Ovary (tissue), 9 donors: ENCODE measurements around the gene TMEM200A. TPM values are rescaled to one million over a fixed set of nuclear protein-coding genes. Genes with fewer than 3 reads are reported as not detected.

ENCODE experiments used
- DNase-seq, 5 donors: peaks; one replicate each; pipeline ENCODE4 v3.0.0-alpha.2; 2019 to 2020
- H3K27ac ChIP-seq, 2 donors: fragments of 200-600 bp; one replicate each; pipeline versions ENCODE4 v1.5.1 to v1.8.0; 2019 to 2022
- H3K27me3 ChIP-seq: fragments of 200-600 bp; one replicate; pipeline ENCODE4 v1.8.0; 2022
- H3K36me3 ChIP-seq: fragments of 200-600 bp; sonication (generic); one replicate; pipeline ENCODE4 v1.5.1; 2019
- H3K4me1 ChIP-seq: one replicate; pipeline ENCODE4 v1.8.1; 2013; ENCODE audit warnings: mild to moderate bottlenecking, moderate library complexity; ENCODE audit not compliant: insufficient read depth
- H3K4me3 ChIP-seq: fragments of 200-600 bp; sonication (generic); one replicate; pipeline ENCODE4 v1.5.1; 2017
- H3K9me3 ChIP-seq, 2 donors: fragments of 200-600 bp in 1 of 2; sonication (generic) in 1 of 2; one replicate each; pipeline versions ENCODE4 v1.5.1 to v1.8.1; 2013 to 2019; ENCODE audit warnings: mild to moderate bottlenecking in 1 of 2, moderate library complexity in 1 of 2
- EP300 ChIP-seq: sonication (generic); formaldehyde crosslinking; IDR thresholded peaks from one replicate; pipeline ENCODE4 v1.6.1; 2017; ENCODE audit warnings: antibody characterized with exemption
- POLR2A ChIP-seq: fragments of 450-650 bp; IDR thresholded peaks from one replicate; pipeline ENCODE4 v1.6.1; 2017; ENCODE audit warnings: antibody characterized with exemption, mild to moderate bottlenecking, moderate library complexity
- whole genome bisulfite sequencing, 3 donors: extraction: QIAGEN DNeasy Blood & Tissue Kit in 1 of 3; methylation state at CpG; one replicate each; pipeline versions ENCODE4 v1.1.5 to v1.1.7; 2013 to 2017; 5-methylcytosine and 5-hydroxymethylcytosine counted together
- intact Hi-C, 4 donors: fragments of 100-400 bp; cut with DNase I; formaldehyde crosslinking; loops; one replicate each; pipeline versions ENCODE4 v1.11.0 to v1.15.1; 2022 to 2023
- polyA plus RNA-seq, 2 donors: library from polyadenylated mRNA; stranded (reverse); fragments of 200-250 nt in 1 of 2; fragments of 350-450 nt in 1 of 2; fragmentation: Illumina TruSeq in 1 of 2; extraction: RNeasy Lipid Tissue Mini Kit (QIAGEN cat#74804) in 1 of 2; gene quantifications; one replicate each; pipeline ENCODE4 v1.2.3, GENCODE V29; 2013 to 2014
- total RNA-seq, 7 donors: library from RNA; depleted of rRNA in 2 of 7; stranded (reverse); fragments of >200 nt in 2 of 7; fragmentation: NEBNext Ultra II Directional in 3 of 7; extraction: Animal tissue kit (Norgen Biotek cat#: 25700) in 3 of 7; gene quantifications; one replicate each; pipeline versions ENCODE4 v1.1.0 to v1.2.4, GENCODE V29; 2016 to 2023
- TF ChIP-seq, protein P1 (sequence below), 3 donors: fragments of 450-650 bp in 2 of 3; fragments of 200-600 bp in 1 of 3; IDR thresholded peaks; one replicate each; pipeline versions ENCODE4 v1.5.1 to v1.8.0; 2016 to 2022; ENCODE audit warnings: antibody characterized with exemption in 3 of 3, mild to moderate bottlenecking in 1 of 3
- donor health status: DM: no; HTN: no; CAD: no; lungs with moderate emphysema.
- donor health status: DM: no; HTN: no; CAD: no.
- donor health status: Bipolar disorder and iron deficiency.
- donor health status: DM: yes; HTN: yes; CAD: no.
- donor health status: DM: no; HTN: no; CAD: no.
- donor health status: DM: yes; HTN: yes; CAD: no.

The TMEM200A gene
- total and polyA plus RNA-seq, 9 donors: 8.2 to 32.5 (median 17.7) TPM

DNA sequence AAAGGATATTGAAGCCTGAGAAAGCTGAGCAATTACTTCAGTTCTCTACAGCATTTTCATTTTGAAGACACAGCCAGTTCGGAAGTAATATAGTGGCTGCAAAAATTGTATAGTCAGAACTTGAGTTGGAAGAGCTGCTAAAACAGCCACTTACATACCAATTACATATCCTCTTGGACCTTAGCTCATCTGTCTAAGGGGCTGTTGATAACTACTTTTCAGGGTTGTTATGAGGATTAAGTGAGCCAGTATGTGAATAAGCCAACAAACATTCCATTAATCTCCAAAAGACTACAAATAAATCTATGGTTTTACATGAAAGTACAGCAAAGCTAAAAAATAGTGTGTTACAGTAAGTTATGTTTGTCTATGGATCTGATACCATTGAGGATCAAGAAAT is 59.7 kb downstream of the TMEM200A start:
- H3K4me1 ChIP-seq: no peaks in the 10 kb centered on the region
- no peaks in the 10 kb centered on the region for H3K36me3 ChIP-seq
- TF ChIP-seq, protein P1, sequence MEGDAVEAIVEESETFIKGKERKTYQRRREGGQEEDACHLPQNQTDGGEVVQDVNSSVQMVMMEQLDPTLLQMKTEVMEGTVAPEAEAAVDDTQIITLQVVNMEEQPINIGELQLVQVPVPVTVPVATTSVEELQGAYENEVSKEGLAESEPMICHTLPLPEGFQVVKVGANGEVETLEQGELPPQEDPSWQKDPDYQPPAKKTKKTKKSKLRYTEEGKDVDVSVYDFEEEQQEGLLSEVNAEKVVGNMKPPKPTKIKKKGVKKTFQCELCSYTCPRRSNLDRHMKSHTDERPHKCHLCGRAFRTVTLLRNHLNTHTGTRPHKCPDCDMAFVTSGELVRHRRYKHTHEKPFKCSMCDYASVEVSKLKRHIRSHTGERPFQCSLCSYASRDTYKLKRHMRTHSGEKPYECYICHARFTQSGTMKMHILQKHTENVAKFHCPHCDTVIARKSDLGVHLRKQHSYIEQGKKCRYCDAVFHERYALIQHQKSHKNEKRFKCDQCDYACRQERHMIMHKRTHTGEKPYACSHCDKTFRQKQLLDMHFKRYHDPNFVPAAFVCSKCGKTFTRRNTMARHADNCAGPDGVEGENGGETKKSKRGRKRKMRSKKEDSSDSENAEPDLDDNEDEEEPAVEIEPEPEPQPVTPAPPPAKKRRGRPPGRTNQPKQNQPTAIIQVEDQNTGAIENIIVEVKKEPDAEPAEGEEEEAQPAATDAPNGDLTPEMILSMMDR (IDR thresholded peaks at IDR 0.05): no peak
- TF ChIP-seq POLR2A (no peak), EP300 (no peak)
- intact Hi-C loops: no loop called here
- DNase-seq: no peak
- H3K4me3 ChIP-seq: no peak overlapping the region
- no peak overlapping the region for H3K27ac ChIP-seq
- no peaks in the 10 kb centered on the region for H3K9me3 ChIP-seq
- H3K27me3 ChIP-seq: no peaks in the 10 kb centered on the region
- WGBS, 3 donors: 87 to 94% (median 89%) methylated on average over 1 of the region's 1 CpG

DNA sequence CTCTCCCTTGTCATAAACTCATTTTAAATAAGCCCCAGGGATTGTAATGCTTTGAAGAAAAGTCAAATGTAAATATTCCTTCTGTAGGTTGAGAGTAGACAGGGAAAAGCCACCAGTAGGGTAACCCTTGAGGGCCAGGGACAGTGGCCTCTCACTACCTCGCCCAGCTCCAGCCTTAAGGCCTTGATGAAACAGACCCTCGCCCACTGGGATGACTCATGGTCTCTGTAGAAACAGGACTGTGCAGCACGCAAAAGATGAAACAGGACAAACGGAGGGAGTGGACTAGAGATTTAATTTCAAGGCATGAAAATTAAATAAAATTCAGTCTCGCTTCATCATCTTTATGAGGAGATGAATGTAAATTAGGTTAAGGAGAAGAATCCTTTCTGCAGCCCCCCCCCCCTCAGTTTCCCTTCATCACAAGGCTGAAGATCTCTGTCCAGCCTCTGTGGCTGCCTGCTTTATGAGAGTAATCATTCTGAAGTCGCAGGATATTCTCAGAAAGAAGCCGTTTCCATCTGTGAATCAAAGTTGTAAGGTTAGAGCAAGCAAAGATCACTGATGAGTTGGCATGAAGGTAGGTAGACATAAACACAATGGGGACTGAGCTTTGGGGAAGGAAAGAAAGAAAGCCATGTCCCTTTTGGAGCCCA is 60.4 kb downstream of the TMEM200A start:
- H3K27me3 ChIP-seq: no peaks in the 10 kb centered on the region
- no peaks in the 10 kb centered on the region for H3K4me1 ChIP-seq
- WGBS, 3 donors: 76 to 80% (median 79%) methylated on average over 7 of the region's 7 CpGs
- no peak overlapping the region for H3K4me3 ChIP-seq
- intact Hi-C loops: no loop called here
- no peak for TF ChIP-seq POLR2A
- TF ChIP-seq, protein P1 (IDR thresholded peaks at IDR 0.05): no peak
- no peak for TF ChIP-seq EP300
- H3K27ac ChIP-seq: no peak overlapping the region
- no peaks in the 10 kb centered on the region for H3K36me3 ChIP-seq
- DNase-seq: no peak
- H3K9me3 ChIP-seq: no peaks in the 10 kb centered on the region

DNA sequence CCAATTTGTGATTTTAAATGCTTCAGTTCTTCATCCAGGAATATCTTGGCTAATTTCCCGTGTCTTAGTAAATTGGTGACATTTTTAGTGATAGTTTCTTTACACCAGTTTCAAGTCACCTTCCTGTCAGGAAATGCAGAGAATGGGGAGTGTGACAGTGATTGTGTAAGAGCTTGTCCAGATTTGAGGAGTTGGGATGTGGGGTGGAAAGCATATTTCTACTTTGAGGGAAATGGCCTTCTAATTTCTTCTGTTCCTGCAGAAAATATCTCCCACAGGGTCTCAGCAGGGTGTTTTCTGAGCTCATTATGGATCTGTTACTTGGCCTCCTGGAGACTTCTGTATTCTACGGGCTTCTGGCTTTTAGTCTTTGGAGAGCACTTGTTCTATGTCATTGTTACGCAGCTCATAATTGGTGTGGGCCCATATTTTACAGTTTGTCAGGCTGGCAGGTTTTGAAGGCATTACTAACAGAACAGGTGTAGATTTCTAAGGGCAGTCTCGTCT is 65.6 kb downstream of the TMEM200A start:
- no peaks in the 10 kb centered on the region for H3K4me1 ChIP-seq
- H3K27me3 ChIP-seq: no peaks in the 10 kb centered on the region
- no peak overlapping the region for H3K4me3 ChIP-seq
- no peaks in the 10 kb centered on the region for H3K9me3 ChIP-seq
- 61 to 79% (median 62%) methylated on average over 4 of the region's 4 CpGs for WGBS, 3 donors
- H3K36me3 ChIP-seq: no peaks in the 10 kb centered on the region
- no peak overlapping the region for H3K27ac ChIP-seq
- DNase-seq: no peak
- no peak for TF ChIP-seq EP300
- no peak for TF ChIP-seq POLR2A
- TF ChIP-seq, protein P1 (IDR thresholded peaks at IDR 0.05): no peak
- intact Hi-C loops: no loop called here

DNA sequence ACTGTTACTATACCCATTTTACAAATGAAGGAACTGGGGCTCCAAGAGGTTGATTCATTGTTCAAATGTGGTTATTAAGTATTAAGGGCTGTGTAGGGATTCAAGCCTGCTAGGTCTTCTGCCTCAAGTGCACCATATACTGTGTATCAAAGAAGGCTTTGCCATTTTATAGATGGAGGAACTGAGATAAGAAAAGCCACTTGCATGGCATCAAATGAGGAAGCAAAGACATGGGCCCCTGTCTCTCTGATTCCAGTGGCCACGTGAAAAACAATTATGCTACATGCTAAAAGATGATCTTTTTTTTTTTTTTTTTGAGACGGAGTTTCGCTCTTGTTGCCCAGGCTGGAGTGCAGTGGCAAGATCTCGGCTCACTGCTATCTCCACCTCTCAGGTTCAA is 67.0 kb downstream of the TMEM200A start:
- H3K36me3 ChIP-seq: no peaks in the 10 kb centered on the region
- no peak overlapping the region for H3K4me3 ChIP-seq
- no peaks in the 10 kb centered on the region for H3K4me1 ChIP-seq
- TF ChIP-seq EP300 (no peak), POLR2A (no peak)
- TF ChIP-seq, protein P1 (IDR thresholded peaks at IDR 0.05): no peak
- intact Hi-C loops: no loop called here
- H3K27me3 ChIP-seq: no peaks in the 10 kb centered on the region
- WGBS, 3 donors: 92 to 99% (median 96%) methylated on average over 4 of the region's 4 CpGs
- H3K27ac ChIP-seq: no peak overlapping the region
- no peak for DNase-seq
- H3K9me3 ChIP-seq: no peaks in the 10 kb centered on the region
